ENCODE data around the gene CD79A. TPM values are rescaled to one million over a fixed set of nuclear protein-coding genes. Genes with fewer than 3 reads are reported as not detected.

The CD79A gene
- total RNA-seq: 10 to 100 TPM; 28.0 to 29.8 TPM

GRCh38 chr19:41876847-41877832 is at the start of gene CD79A:
Gene CD79A (plus strand): TSS chr19:41877279. CDS start chr19:41877305, 26 bp downstream.
- Mint-ChIP-seq H3K4me1 (peaks cover 59% of the 10 kb centered on the region), H3K4me3 (peak within 1 kb of the TSS; percentile 76), H3K9me3 (no peaks in the 10 kb centered on the region), H3K27ac (peak within 1 kb of the TSS; percentile 98), H3K36me3 (peaks cover 1% of the 10 kb centered on the region), H3K27me3 (no peaks in the 10 kb centered on the region)
- POLR2A ChIA-PET: interaction anchor here (0.8 to 9.6 kb wide), 7 partner anchors 10 to 80 kb away, joined by 3 to 314 read pairs (median 5); partner anchors contain the start of genes ARHGEF1 and RPS19
- DNase-seq (no peak), ATAC-seq (ENCODE audit: low read depth) (no peak)

- no peaks in the 10 kb centered on the region for H3K4me1 Mint-ChIP-seq
- DNase-seq (no peak), ATAC-seq (ENCODE audit: low read depth) (no peak)
- POLR2A ChIA-PET: interaction anchor here (0.6 kb wide), 1 partner anchor 111 kb away, joined by 4 read pairs; no protein-coding TSS in a partner anchor
- H3K27me3 Mint-ChIP-seq: peaks cover 19% of the 10 kb centered on the region
- H3K36me3 Mint-ChIP-seq: no peaks in the 10 kb centered on the region
- H3K9me3 Mint-ChIP-seq: no peaks in the 10 kb centered on the region
- no peak overlapping the region for H3K4me3 Mint-ChIP-seq
- no peak overlapping the region for H3K27ac Mint-ChIP-seq
These were observed 38.9 kb upstream of the CD79A start for GRCh38 chr19:41837981-41838708.

GRCh38 chr19:41839211-41839610 is 37.9 kb upstream of the CD79A start:
- Mint-ChIP-seq H3K27ac (no peak overlapping the region), H3K36me3 (no peaks in the 10 kb centered on the region), H3K4me3 (no peak overlapping the region), H3K9me3 (no peaks in the 10 kb centered on the region), H3K4me1 (no peaks in the 10 kb centered on the region), H3K27me3 (peaks cover 23% of the 10 kb centered on the region)
- POLR2A ChIA-PET: no interaction called here
- no peak for DNase-seq
- ATAC-seq (ENCODE audit: low read depth): no peak

GRCh38 chr19:41843371-41843770 is 33.7 kb upstream of the CD79A start:
- POLR2A ChIA-PET: interaction anchor here (0.6 kb wide), 1 partner anchor 274 kb away, joined by 7 read pairs; no protein-coding TSS in a partner anchor
- no peak for DNase-seq
- H3K4me1 Mint-ChIP-seq: no peaks in the 10 kb centered on the region
- H3K9me3 Mint-ChIP-seq: no peaks in the 10 kb centered on the region
- no peak overlapping the region for H3K4me3 Mint-ChIP-seq
- H3K27me3 Mint-ChIP-seq: peaks cover 12% of the 10 kb centered on the region
- ATAC-seq (ENCODE audit: low read depth): no peak
- no peak overlapping the region for H3K27ac Mint-ChIP-seq
- H3K36me3 Mint-ChIP-seq: no peaks in the 10 kb centered on the region

- DNase-seq (no peak), ATAC-seq (ENCODE audit: low read depth) (no peak)
- no peaks in the 10 kb centered on the region for H3K4me1 Mint-ChIP-seq
- H3K36me3 Mint-ChIP-seq: no peaks in the 10 kb centered on the region
- no peaks in the 10 kb centered on the region for H3K9me3 Mint-ChIP-seq
- no peak within 1 kb of the TSS for H3K4me3 Mint-ChIP-seq
- H3K27ac Mint-ChIP-seq: no peak within 1 kb of the TSS
- H3K27me3 Mint-ChIP-seq: peaks cover 7% of the 10 kb centered on the region
- POLR2A ChIA-PET: no interaction called here
These were observed 32.5 kb upstream of the CD79A start, which contains the start of gene LYPD4 for GRCh38 chr19:41844601-41845000. Gene LYPD4 (minus strand): TSS chr19:41844683. CDS start chr19:41839285, 5,398 bp downstream.

GRCh38 chr19:41845001-41845050 is 32.3 kb upstream of the CD79A start, which contains the start of gene DMRTC2:
Gene DMRTC2 (plus strand): TSS chr19:41845042. CDS start chr19:41847429, 2,387 bp downstream.
- POLR2A ChIA-PET: no interaction called here
- no peak within 1 kb of the TSS for H3K27ac Mint-ChIP-seq
- H3K4me1 Mint-ChIP-seq: no peaks in the 10 kb centered on the region
- H3K36me3 Mint-ChIP-seq: no peaks in the 10 kb centered on the region
- no peak within 1 kb of the TSS for H3K4me3 Mint-ChIP-seq
- H3K9me3 Mint-ChIP-seq: no peaks in the 10 kb centered on the region
- DNase-seq (no peak), ATAC-seq (ENCODE audit: low read depth) (no peak)
- peaks cover 7% of the 10 kb centered on the region for H3K27me3 Mint-ChIP-seq

GRCh38 chr19:41845051-41845590 is 32.0 kb upstream of the CD79A start:
- no peak for ATAC-seq (ENCODE audit: low read depth)
- H3K27ac Mint-ChIP-seq: no peak overlapping the region
- H3K9me3 Mint-ChIP-seq: no peaks in the 10 kb centered on the region
- no peak for DNase-seq
- peaks cover 7% of the 10 kb centered on the region for H3K27me3 Mint-ChIP-seq
- H3K4me1 Mint-ChIP-seq: no peaks in the 10 kb centered on the region
- H3K36me3 Mint-ChIP-seq: no peaks in the 10 kb centered on the region
- H3K4me3 Mint-ChIP-seq: no peak overlapping the region
- POLR2A ChIA-PET: no interaction called here

GRCh38 chr19:41847351-41848105 is 29.6 kb upstream of the CD79A start:
- Mint-ChIP-seq H3K27me3 (peaks cover 11% of the 10 kb centered on the region), H3K4me3 (no peak overlapping the region), H3K36me3 (no peaks in the 10 kb centered on the region), H3K9me3 (no peaks in the 10 kb centered on the region), H3K27ac (no peak overlapping the region), H3K4me1 (no peaks in the 10 kb centered on the region)
- ATAC-seq (ENCODE audit: low read depth): no peak
- POLR2A ChIA-PET: no interaction called here
- no peak for DNase-seq

GRCh38 chr19:41848666-41849065 is 28.4 kb upstream of the CD79A start:
- no peaks in the 10 kb centered on the region for H3K9me3 Mint-ChIP-seq
- ATAC-seq (ENCODE audit: low read depth) (no peak), DNase-seq (no peak)
- H3K4me1 Mint-ChIP-seq: peaks cover 1% of the 10 kb centered on the region
- H3K4me3 Mint-ChIP-seq: no peak overlapping the region
- POLR2A ChIA-PET: no interaction called here
- no peak overlapping the region for H3K27ac Mint-ChIP-seq
- peaks cover 15% of the 10 kb centered on the region for H3K27me3 Mint-ChIP-seq
- H3K36me3 Mint-ChIP-seq: no peaks in the 10 kb centered on the region

GRCh38 chr19:41849067-41849466 is 28.0 kb upstream of the CD79A start:
- H3K9me3 Mint-ChIP-seq: no peaks in the 10 kb centered on the region
- POLR2A ChIA-PET: interaction anchor here (0.6 kb wide), 1 partner anchor 665 kb away, joined by 3 read pairs; no protein-coding TSS in a partner anchor

GRCh38 chr19:41850381-41850780 is 26.7 kb upstream of the CD79A start:
- H3K4me1 Mint-ChIP-seq: peaks cover 2% of the 10 kb centered on the region
- no peaks in the 10 kb centered on the region for H3K36me3 Mint-ChIP-seq
- H3K27ac Mint-ChIP-seq: no peak overlapping the region
- peaks cover 20% of the 10 kb centered on the region for H3K27me3 Mint-ChIP-seq
- ATAC-seq (ENCODE audit: low read depth): no peak
- no peak for DNase-seq
- POLR2A ChIA-PET: no interaction called here
- H3K4me3 Mint-ChIP-seq: no peak overlapping the region
- H3K9me3 Mint-ChIP-seq: no peaks in the 10 kb centered on the region

More at GRCh38 chr19:41849067-41849466, 28.0 kb upstream of the CD79A start:
- H3K27me3 Mint-ChIP-seq: peaks cover 17% of the 10 kb centered on the region
- H3K4me3 Mint-ChIP-seq: no peak overlapping the region
- DNase-seq (no peak), ATAC-seq (ENCODE audit: low read depth) (no peak)
- peaks cover 2% of the 10 kb centered on the region for H3K4me1 Mint-ChIP-seq
- H3K36me3 Mint-ChIP-seq: no peaks in the 10 kb centered on the region
- H3K27ac Mint-ChIP-seq: no peak overlapping the region

GRCh38 chr19:41851456-41851855 is 25.6 kb upstream of the CD79A start:
- DNase-seq (no peak), ATAC-seq (ENCODE audit: low read depth) (no peak)
- POLR2A ChIA-PET: interaction anchor here (0.9 kb wide), 1 partner anchor 8 kb away, joined by 3 read pairs; the partner anchor contains the start of gene RPS19
- Mint-ChIP-seq H3K36me3 (no peaks in the 10 kb centered on the region), H3K27ac (no peak overlapping the region), H3K4me3 (no peak overlapping the region), H3K27me3 (peaks cover 18% of the 10 kb centered on the region), H3K9me3 (no peaks in the 10 kb centered on the region), H3K4me1 (peaks cover 2% of the 10 kb centered on the region)

- Mint-ChIP-seq H3K27ac (no peak overlapping the region), H3K4me1 (peaks cover 2% of the 10 kb centered on the region), H3K4me3 (no peak overlapping the region), H3K27me3 (peaks cover 18% of the 10 kb centered on the region), H3K36me3 (no peaks in the 10 kb centered on the region), H3K9me3 (no peaks in the 10 kb centered on the region)
- DNase-seq (no peak), ATAC-seq (ENCODE audit: low read depth) (no peak)
- POLR2A ChIA-PET: interaction anchor here (1.6 kb wide), 1 partner anchor 33 kb away, joined by 4 read pairs; no protein-coding TSS in a partner anchor
These were observed 23.7 kb upstream of the CD79A start for GRCh38 chr19:41853344-41853743.
